Measurements from ENCODE around the gene TTPAL.

The TTPAL gene, protein sequence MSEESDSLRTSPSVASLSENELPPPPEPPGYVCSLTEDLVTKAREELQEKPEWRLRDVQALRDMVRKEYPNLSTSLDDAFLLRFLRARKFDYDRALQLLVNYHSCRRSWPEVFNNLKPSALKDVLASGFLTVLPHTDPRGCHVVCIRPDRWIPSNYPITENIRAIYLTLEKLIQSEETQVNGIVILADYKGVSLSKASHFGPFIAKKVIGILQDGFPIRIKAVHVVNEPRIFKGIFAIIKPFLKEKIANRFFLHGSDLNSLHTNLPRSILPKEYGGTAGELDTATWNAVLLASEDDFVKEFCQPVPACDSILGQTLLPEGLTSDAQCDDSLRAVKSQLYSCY

GRCh38 chr20:44475694-44476560 lies at the start of gene TTPAL:
Gene TTPAL, plus strand, starts transcription at chr20:44475874. Its CDS starts 4,126 bp downstream, at chr20:44480000.
- H3K4me3 ChIP-seq (ENCODE audit: low read length): peak within 1 kb of the TSS; percentile 75
- peaks cover 5% of the 10 kb centered on the region for H3K4me1 ChIP-seq (ENCODE audit: insufficient read depth, low read length)
- H3K27me3 ChIP-seq (ENCODE audit: insufficient read depth, low read length): no peaks in the 10 kb centered on the region
- H3K36me3 ChIP-seq (ENCODE audit: insufficient read depth, low read length): peaks cover 8% of the 10 kb centered on the region
- H2AFZ ChIP-seq (ENCODE audit: low read depth, low read length): peak within 1 kb of the TSS; percentile 86
- H3K9me3 ChIP-seq (ENCODE audit: low read length): no peaks in the 10 kb centered on the region

DNA sequence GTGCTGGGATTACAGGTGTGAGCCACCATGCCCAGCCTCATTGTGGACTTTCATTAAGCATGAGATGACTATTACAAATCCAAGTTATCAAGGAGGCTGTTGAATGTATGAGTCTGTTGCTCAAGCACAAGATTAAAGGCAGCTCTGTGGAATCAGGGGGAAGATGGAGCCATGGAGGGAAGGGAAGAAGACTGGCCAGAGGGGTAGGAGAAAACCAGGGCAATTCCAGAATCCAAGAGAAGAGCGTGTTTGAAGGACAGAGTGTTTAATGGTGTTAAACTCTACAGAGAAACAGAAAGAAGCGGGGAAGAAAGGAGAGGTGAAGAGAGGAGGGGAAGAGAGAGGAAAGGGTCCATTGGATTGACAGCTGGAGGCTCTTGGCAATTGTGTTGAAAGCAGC lies 49.8 kb upstream of the TTPAL start:
- no peaks in the 10 kb centered on the region for H3K9me3 ChIP-seq (ENCODE audit: low read length)
- H3K4me3 ChIP-seq (ENCODE audit: low read length): no peak overlapping the region
- no peak overlapping the region for H2AFZ ChIP-seq (ENCODE audit: low read depth, low read length)
- H3K27me3 ChIP-seq (ENCODE audit: insufficient read depth, low read length): peaks cover 4% of the 10 kb centered on the region
- no peaks in the 10 kb centered on the region for H3K36me3 ChIP-seq (ENCODE audit: insufficient read depth, low read length)
- H3K4me1 ChIP-seq (ENCODE audit: insufficient read depth, low read length): no peaks in the 10 kb centered on the region

DNA sequence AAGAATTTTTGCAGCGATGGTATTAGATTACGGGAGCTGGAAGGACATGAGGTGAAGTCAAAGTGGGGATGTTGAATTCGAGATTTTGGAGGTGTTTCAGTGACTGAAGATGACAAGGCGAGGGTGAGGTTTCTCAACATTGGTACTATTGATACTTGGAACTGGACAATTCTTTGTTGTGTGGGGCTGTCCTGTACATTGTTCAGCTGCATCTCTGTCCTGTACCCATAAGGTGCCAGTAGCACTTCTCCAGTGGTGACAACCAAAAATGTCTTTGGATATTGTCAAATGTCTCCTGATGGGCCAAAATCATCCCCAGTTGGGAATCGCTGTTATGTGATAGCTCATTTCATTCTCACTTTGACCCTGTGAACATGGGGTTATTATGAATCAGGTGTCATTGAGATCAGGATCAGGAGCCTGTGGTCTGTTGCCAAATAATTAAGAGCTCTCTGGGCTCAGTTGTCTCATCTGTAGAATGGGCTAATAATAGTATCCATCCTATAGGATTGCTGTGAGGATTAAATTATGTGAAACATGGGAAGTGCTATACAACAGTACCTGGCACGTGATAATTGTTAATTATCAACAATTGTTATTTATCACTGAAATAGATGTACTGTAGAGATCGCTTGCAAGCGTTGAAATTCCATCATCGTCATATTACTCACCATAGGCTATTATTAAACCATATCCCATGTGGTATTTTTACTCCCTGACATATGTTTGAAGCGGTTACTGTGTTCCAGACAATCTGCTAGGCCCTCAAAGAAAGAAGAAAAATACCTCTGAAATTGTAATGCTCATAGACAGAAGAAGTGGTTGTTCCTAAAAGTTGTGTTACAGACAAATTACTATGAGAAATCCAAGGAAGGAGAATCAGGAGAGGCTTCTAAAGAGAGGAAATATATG lies 48.5 kb upstream of the TTPAL start:
- Histone ChIP-seq H3K9me3 (ENCODE audit: low read length) (no peaks in the 10 kb centered on the region), H3K4me1 (ENCODE audit: insufficient read depth, low read length) (no peaks in the 10 kb centered on the region), H3K4me3 (ENCODE audit: low read length) (no peak overlapping the region), H3K36me3 (ENCODE audit: insufficient read depth, low read length) (no peaks in the 10 kb centered on the region), H2AFZ (ENCODE audit: low read depth, low read length) (no peak overlapping the region), H3K27me3 (ENCODE audit: insufficient read depth, low read length) (peaks cover 4% of the 10 kb centered on the region)

DNA sequence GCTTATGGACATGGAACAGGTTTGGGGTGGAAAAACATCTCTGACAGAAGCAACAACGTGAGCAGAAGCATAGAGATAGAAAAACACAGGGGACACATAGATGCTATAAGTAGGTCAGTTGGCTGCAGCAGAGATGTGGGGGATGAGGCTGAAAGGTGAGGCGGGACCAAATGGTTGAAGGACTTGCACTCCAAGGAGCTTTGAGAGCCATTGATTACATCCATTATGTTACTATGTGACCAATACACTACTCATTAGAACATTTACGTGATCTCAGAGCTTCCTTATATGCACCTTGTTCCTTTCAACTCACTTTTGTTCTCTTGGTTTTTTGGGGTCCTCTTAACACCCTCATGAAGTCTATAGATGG lies 47.9 kb upstream of the TTPAL start:
- Histone ChIP-seq H3K4me1 (ENCODE audit: insufficient read depth, low read length) (no peaks in the 10 kb centered on the region), H3K9me3 (ENCODE audit: low read length) (no peaks in the 10 kb centered on the region), H3K4me3 (ENCODE audit: low read length) (no peak overlapping the region), H2AFZ (ENCODE audit: low read depth, low read length) (no peak overlapping the region), H3K27me3 (ENCODE audit: insufficient read depth, low read length) (peaks cover 4% of the 10 kb centered on the region), H3K36me3 (ENCODE audit: insufficient read depth, low read length) (no peaks in the 10 kb centered on the region)

GRCh38 chr20:44428174-44429016 lies 47.3 kb upstream of the TTPAL start:
- Histone ChIP-seq H3K27me3 (ENCODE audit: insufficient read depth, low read length) (peaks cover 4% of the 10 kb centered on the region), H2AFZ (ENCODE audit: low read depth, low read length) (no peak overlapping the region), H3K4me3 (ENCODE audit: low read length) (no peak overlapping the region), H3K4me1 (ENCODE audit: insufficient read depth, low read length) (no peaks in the 10 kb centered on the region), H3K36me3 (ENCODE audit: insufficient read depth, low read length) (no peaks in the 10 kb centered on the region), H3K9me3 (ENCODE audit: low read length) (no peaks in the 10 kb centered on the region)

DNA sequence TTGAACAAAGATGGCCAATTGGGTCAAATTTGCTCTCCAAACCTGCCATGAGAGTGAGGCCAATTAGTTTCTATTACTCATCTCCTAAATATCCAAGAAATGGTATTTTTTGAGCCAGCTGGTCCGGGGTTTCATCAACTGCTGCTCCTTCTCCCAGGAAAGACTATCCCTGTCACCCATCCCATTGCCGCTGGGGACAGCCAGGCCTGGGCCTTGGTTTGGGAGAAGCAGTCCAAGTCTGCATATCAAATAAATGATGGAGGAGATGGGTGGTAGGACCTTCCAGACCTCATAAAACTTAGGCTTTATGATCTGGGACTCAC lies 46.7 kb upstream of the TTPAL start:
- H3K4me1 ChIP-seq (ENCODE audit: insufficient read depth, low read length): no peaks in the 10 kb centered on the region

DNA sequence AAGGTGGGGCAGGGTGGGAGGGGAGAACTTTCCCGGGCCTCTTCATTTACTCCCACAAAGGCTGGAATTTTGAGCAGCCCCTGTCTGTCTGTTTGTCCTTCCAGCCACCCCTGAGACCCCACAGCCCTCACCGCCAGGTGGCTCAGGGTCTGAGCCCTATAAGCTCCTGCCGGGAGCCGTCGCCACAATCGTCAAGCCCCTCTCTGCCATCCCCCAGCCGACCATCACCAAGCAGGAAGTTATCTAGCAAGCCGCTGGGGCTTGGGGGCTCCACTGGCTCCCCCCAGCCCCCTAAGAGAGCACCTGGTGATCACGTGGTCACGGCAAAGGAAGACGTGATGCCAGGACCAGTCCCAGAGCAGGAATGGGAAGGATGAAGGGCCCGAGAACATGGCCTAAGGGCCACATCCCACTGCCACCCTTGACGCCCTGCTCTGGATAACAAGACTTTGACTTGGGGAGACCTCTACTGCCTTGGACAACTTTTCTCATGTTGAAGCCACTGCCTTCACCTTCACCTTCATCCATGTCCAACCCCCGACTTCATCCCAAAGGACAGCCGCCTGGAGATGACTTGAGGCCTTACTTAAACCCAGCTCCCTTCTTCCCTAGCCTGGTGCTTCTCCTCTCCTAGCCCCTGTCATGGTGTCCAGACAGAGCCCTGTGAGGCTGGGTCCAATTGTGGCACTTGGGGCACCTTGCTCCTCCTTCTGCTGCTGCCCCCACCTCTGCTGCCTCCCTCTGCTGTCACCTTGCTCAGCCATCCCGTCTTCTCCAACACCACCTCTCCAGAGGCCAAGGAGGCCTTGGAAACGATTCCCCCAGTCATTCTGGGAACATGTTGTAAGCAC lies 46.0 kb upstream of the TTPAL start:
- Histone ChIP-seq H2AFZ (ENCODE audit: low read depth, low read length) (no peak overlapping the region), H3K4me3 (ENCODE audit: low read length) (no peak overlapping the region), H3K36me3 (ENCODE audit: insufficient read depth, low read length) (no peaks in the 10 kb centered on the region), H3K4me1 (ENCODE audit: insufficient read depth, low read length) (no peaks in the 10 kb centered on the region), H3K9me3 (ENCODE audit: low read length) (no peaks in the 10 kb centered on the region), H3K27me3 (ENCODE audit: insufficient read depth, low read length) (peaks cover 4% of the 10 kb centered on the region)

More for the DNA sequence above, 46.7 kb upstream of the TTPAL start:
- Histone ChIP-seq H3K4me3 (ENCODE audit: low read length) (no peak overlapping the region), H3K27me3 (ENCODE audit: insufficient read depth, low read length) (peaks cover 4% of the 10 kb centered on the region), H2AFZ (ENCODE audit: low read depth, low read length) (no peak overlapping the region), H3K36me3 (ENCODE audit: insufficient read depth, low read length) (no peaks in the 10 kb centered on the region), H3K9me3 (ENCODE audit: low read length) (no peaks in the 10 kb centered on the region)

DNA sequence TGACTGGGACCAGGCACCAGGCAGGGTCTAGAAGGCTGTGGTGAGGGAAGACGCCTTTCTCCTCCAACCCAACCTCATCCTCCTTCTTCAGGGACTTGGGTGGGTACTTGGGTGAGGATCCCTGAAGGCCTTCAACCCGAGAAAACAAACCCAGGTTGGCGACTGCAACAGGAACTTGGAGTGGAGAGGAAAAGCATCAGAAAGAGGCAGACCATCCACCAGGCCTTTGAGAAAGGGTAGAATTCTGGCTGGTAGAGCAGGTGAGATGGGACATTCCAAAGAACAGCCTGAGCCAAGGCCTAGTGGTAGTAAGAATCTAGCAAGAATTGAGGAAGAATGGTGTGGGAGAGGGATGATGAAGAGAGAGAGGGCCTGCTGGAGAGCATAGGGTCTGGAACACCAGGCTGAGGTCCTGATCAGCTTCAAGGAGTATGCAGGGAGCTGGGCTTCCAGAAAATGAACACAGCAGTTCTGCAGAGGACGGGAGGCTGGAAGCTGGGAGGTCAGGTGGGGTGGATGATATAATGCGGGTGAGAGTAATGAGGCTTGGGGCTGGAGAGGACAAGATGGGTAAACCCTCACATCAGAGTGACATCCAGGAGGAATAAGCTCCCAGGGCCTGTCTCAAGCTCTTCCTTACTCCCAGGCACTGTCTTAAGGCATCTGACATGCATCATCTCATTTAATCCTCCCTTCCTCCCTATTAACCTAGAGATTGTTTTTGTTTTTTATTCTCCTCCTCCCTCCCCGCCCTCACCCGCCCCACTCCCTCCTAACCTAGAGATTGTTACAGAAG lies 45.2 kb upstream of the TTPAL start:
- Histone ChIP-seq H3K9me3 (ENCODE audit: low read length) (no peaks in the 10 kb centered on the region), H3K4me1 (ENCODE audit: insufficient read depth, low read length) (no peaks in the 10 kb centered on the region), H3K36me3 (ENCODE audit: insufficient read depth, low read length) (no peaks in the 10 kb centered on the region), H3K27me3 (ENCODE audit: insufficient read depth, low read length) (peaks cover 4% of the 10 kb centered on the region), H2AFZ (ENCODE audit: low read depth, low read length) (no peak overlapping the region), H3K4me3 (ENCODE audit: low read length) (no peak overlapping the region)

- H3K9me3 ChIP-seq (ENCODE audit: low read length): no peaks in the 10 kb centered on the region
- no peaks in the 10 kb centered on the region for H3K4me1 ChIP-seq (ENCODE audit: insufficient read depth, low read length)
- no peak overlapping the region for H3K4me3 ChIP-seq (ENCODE audit: low read length)
- H3K27me3 ChIP-seq (ENCODE audit: insufficient read depth, low read length): peaks cover 4% of the 10 kb centered on the region
- H3K36me3 ChIP-seq (ENCODE audit: insufficient read depth, low read length): no peaks in the 10 kb centered on the region
- H2AFZ ChIP-seq (ENCODE audit: low read depth, low read length): no peak overlapping the region
Measured at GRCh38 chr20:44431118-44431501, 44.6 kb upstream of the TTPAL start.

DNA sequence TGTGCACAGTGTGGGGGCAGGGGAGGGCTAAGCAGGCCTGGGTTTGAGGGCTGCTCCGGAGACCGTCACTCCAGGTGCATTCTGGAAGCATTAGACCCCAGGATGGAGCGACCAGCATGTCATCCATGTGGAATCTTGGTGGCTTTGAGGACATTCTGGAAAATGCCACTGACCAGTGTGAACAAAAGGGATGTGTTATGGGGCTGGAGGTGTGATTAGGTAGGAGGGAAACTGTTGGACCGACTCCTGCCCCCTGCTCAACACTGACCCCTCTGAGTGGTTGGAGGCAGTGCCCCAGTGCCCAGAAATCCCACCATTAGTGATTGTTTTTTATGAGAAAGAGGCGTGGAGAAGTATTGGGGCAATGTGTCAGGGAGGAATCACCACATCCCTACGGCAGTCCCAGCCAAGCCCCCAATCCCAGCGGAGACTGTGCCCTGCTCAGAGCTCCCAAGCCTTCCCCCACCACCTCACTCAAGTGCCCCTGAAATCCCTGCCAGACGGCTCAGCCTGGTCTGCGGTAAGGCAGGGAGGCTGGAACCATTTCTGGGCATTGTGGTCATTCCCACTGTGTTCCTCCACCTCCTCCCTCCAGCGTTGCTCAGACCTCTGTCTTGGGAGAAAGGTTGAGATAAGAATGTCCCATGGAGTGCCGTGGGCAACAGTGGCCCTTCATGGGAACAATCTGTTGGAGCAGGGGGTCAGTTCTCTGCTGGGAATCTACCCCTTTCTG lies 44.0 kb upstream of the TTPAL start:
- Histone ChIP-seq H3K4me1 (ENCODE audit: insufficient read depth, low read length) (no peaks in the 10 kb centered on the region), H3K4me3 (ENCODE audit: low read length) (no peak overlapping the region), H2AFZ (ENCODE audit: low read depth, low read length) (no peak overlapping the region), H3K9me3 (ENCODE audit: low read length) (no peaks in the 10 kb centered on the region), H3K27me3 (ENCODE audit: insufficient read depth, low read length) (peaks cover 4% of the 10 kb centered on the region), H3K36me3 (ENCODE audit: insufficient read depth, low read length) (no peaks in the 10 kb centered on the region)

Data from neuron (in vitro differentiated cells).